NCI-H345 treated with DMSO at 0.1 percent for 48 hours (cell line): ENCODE results near the gene DIRAS1.
"Not testable (repeated sequence)": the region's sequence is repeated elsewhere in the genome, so short reads cannot be mapped to it uniquely, and the experiment has no call there.

ENCODE experiments used
- DNase-seq: peaks from one replicate; lab custom pipeline; 2025; ENCODE audit not compliant: unreplicated experiment; lab: John Stamatoyannopoulos, UW

Gene DIRAS1

DNA sequence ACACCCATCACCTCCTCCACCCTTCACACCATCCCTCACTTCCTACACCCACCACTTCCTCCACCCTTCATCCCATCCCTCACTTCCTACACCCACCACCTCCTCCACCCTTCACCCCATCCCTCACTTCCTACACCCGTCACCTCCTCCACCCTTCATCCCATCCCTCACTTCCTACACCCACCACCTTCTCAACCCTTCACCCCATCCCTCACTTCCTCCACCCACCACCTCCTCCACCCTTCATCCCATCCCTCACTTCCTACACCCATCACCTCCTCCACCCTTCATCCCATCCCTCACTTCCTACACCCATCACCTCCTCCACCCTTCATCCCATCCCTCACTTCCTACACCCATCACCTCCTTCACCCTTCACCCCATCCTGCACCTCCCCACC, 7.1 kb downstream of the DIRAS1 start:
- DNase-seq = not testable (repeated sequence)

DNA sequence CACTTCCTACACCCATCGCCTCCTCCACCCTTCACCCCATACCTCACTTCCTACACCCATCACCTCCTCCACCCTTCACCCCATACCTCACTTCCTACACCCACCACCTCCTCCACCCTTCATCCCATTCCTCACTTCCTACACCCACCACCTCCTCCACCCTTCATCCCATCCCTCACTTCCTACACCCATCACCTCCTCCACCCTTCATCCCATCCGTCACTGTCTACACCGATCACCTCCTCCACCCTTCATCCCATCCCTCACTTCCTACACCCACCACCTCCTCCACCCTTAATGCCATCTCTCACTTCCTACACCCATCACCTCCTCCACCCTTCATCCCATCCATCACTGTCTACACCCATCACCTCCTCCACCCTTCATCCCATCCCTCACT, 8.0 kb downstream of the DIRAS1 start:
- not testable (repeated sequence) for DNase-seq

GRCh38 chr19:2711875-2712205, 9.3 kb downstream of the DIRAS1 start:
- no peak for DNase-seq

- no peak for DNase-seq
Measured at GRCh38 chr19:2711172-2711874, 9.8 kb downstream of the DIRAS1 start.

DNA sequence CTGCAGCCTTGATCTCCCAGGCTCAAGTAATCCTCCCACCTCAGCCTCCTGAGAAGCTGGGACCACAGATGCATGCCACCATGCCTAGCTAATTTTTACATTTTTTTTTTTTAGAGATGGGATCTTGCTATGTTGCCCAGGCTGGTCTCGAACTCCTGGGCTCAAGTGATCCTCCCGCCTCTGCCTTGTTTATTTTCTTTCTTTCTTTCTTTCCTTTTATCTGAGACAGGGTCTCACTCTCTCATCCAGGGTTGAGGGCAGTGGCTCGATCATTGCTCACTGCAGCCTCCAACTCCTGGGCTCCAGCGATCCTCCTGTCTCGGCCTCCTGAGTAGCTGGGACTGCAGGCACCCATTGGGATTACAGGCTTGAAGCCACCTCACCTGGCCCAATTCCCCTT, 14.9 kb downstream of the DIRAS1 start:
- DNase-seq = no peak

- no peak for DNase-seq
Measured at GRCh38 chr19:2703691-2704216, 17.4 kb downstream of the DIRAS1 start.

DNA sequence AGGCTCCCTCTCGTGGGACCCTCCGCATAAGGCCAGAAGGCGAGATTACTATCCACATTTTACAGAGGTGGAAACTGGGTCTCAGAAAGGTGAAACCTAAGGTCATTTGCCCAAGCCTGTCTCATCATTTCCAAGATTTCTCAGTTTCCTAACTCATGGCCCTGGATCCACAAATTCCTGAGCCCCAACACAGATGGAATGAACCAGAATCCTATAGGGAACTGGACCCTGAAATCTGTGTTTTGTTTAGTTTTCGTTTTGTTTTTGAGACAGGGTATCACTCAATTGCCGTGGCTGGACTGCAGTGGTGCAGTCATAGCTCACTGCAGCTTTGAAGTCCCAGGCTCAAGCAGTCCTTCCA, 18.1 kb downstream of the DIRAS1 start:
- DNase-seq = no peak

DNA sequence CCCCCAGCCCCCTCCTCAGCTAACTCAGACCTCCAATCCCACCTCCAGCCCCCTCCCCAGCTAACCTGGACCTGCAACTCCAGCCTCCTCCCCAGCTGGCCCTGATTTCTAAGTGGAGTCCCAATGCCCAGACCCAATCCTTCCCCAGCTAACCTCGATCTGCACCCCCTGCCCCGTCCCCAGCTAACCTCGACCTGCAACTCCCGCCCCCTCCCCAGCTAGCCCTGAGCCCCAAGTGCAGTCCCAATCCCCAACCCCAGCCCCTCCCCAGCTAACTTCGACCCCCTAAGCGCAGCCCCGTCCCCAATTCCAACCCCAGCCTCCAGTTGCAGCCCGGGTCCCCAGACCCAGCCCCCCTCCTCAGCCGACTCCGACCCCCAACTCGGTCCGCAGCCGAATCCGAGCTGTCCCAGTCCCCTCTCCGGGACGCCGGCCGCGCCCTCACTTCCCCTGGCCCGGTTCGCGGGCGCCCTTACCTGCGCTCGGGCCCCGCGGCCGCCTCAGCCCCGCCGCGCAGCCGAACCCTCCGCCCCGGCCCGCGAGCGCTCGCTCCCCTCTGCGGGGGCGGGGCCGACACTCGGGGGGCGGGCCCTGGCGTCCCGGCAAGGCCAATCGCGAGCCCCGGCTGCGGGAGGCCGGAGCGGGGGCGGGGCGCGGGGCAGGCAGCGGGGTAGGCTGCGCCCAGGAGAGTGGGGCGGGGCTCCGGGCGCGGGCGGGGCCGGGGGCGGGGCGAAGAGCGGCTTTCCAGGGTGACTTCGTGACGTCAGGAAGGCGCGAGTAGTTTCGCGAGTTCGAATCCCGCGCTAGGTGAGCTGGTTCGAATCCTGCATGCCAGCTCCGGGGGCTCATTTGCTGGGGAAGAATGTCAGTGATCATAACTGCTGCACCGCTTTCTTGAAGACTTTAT, 18.7 kb downstream of the DIRAS1 start, which contains the start of gene GNG7:
GNG7 (minus strand) TSS at position 525 of the 907 bp plus-strand sequence. CDS start 182,006 bp downstream, outside the sequence.
- DNase-seq = no peak

DNA sequence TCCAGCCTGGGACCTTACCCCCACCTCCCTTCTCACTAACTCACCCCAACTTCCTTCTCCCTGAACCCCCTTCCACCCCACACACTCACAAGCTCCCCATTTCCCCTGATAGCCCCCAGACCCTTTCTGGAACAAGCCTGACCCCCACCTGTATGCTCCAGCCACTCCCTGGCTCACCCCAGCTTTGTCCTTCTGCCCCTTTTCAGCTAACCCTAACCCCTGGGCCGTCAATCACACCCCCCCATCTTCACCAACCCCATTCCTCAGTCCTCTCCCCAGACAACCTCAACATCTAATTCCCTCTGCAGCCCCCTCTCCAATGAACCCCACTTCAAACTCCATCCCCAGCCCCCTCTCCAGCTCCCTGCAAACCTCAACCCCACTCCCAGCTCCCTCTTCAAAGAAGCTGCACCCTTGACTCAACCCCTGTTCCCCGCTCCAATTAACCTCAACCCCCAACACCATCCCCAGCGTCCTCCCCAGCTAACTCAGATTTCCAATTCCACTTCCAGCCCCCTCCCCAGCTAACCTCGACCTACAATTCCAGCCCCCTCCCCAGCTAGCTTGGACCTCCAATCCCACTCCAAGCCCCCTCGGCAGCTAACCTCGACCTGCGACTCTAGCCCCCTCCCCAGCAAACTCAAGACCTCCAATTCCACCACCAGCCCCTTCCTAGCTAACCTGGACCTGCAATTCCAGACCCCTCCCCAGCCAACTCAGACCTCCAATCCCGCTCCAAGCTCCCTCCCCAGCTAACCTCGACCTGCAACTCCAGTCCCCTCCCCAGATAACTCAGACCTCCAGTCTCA, 19.6 kb downstream of the DIRAS1 start:
- no peak for DNase-seq

- no peak for DNase-seq
Measured at GRCh38 chr19:2700660-2701360, 20.4 kb downstream of the DIRAS1 start.

DNA sequence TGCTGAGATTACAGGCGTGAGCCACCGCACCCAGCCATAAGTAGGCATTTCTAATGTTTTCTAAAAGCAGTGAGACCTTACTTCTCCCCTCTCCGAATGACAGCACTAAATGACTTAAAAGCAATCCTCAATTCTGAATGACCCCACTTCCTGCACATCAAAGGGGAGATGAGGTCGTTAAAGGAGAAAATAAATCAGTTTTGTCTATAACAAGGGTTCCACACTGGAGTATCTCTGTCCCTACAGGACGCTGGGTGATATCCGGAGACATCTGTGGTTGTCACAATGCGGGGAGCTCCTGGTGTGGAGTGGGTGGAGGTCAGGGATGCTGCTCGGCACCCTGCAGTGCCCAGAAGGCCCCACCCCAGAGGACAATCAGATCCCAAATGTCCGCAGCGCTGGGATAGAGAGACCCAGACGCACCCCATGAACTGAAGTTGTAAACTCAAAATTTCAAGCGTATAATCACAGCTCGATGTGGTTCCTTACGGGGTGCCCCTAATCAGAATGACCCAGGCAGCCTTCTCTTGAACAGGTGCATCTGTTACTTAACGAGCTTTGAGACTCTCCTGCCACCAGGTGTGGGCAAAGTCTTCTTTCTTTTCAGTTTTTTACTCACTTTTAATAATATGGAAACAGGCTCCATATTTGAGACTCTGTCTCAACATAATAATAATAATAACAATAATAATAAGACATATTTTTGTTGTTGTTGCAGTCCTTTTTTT, 21.6 kb downstream of the DIRAS1 start:
- no peak for DNase-seq

- no peak for DNase-seq
Measured at GRCh38 chr19:2694196-2694595, 27.0 kb downstream of the DIRAS1 start.

GRCh38 chr19:2693492-2694160, 27.5 kb downstream of the DIRAS1 start:
- DNase-seq = no peak

DNA sequence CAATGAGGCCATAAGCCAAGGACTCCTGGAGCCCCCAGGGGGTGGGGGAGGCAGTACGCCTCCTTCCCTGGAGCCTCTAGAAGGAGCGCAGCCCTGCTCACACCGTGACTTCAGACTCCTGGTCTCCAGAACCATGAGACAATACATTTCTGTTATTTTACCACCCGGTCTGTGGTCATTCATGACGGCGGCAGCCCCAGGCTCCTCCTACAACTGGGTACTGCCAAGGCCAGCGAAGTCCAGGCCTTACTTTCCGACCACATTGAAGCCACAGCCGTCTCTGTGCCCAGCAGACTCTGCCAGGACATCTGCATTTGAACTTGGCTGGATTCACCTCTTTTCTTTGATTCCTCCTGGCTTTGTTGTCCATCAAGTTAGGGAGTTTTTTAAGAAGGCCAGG, 29.2 kb downstream of the DIRAS1 start:
- DNase-seq = no peak

- no peak for DNase-seq
Measured at GRCh38 chr19:2690856-2691255, 30.3 kb downstream of the DIRAS1 start.

GRCh38 chr19:2686360-2686759, 34.8 kb downstream of the DIRAS1 start:
- no peak for DNase-seq

GRCh38 chr19:2685204-2685704, 35.9 kb downstream of the DIRAS1 start:
- no peak for DNase-seq

DNA sequence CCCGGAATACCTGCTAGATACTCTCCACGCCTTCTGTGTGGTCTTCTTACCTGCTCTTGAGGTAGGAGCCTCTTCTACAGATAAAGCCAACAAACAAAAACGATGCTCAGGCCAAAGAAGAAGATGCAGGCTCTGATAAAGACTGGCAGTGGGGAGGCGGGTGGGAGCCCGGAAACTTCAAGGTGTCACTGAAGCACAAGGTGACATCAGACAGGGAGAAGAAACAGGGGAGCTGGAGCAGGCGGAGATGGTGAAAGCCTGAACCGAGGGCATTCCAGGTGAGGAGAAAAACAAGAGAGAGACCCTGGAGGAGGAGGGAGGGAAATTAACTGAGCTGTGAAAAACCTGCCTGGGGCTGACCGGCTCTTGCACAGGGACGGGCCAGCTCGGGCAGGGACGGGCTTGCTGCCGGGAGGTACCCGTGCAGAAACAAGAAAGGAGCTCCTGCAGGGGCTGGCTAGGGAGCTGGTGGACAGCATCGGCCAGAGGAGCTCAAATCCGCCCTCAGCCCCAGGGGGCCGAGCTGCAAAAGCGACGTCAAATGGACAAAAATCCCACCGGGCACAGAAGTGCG, 37.7 kb downstream of the DIRAS1 start:
- no peak for DNase-seq

GRCh38 chr19:2680808-2681207, 40.4 kb downstream of the DIRAS1 start:
- DNase-seq = no peak
